A549 treated with DMSO at 1 μM for 4 hours (cell line): Measurements from ENCODE around the gene NSD1. TPM values are rescaled to one million over a fixed set of nuclear protein-coding genes. Genes with fewer than 3 reads are reported as not detected.

Experiments used
- total RNA-seq: library from RNA; stranded (reverse); fragments of 200-300 nt; extraction: Qiagen RNA extraction; gene quantifications from 5 replicates; pipeline ENCODE4 v1.2.3, GENCODE V29; 2022; ENCODE audit warnings: low read depth

NSD1 gene
- 16.1 to 27.6 TPM (median 23.7 TPM) in 5 replicates for total RNA-seq

GRCh38 chr5:177133096-177133852 is at the start of gene NSD1:
Gene NSD1 (plus strand): TSS chr5:177133773. CDS start chr5:177135104, 1,331 bp downstream.

DNA sequence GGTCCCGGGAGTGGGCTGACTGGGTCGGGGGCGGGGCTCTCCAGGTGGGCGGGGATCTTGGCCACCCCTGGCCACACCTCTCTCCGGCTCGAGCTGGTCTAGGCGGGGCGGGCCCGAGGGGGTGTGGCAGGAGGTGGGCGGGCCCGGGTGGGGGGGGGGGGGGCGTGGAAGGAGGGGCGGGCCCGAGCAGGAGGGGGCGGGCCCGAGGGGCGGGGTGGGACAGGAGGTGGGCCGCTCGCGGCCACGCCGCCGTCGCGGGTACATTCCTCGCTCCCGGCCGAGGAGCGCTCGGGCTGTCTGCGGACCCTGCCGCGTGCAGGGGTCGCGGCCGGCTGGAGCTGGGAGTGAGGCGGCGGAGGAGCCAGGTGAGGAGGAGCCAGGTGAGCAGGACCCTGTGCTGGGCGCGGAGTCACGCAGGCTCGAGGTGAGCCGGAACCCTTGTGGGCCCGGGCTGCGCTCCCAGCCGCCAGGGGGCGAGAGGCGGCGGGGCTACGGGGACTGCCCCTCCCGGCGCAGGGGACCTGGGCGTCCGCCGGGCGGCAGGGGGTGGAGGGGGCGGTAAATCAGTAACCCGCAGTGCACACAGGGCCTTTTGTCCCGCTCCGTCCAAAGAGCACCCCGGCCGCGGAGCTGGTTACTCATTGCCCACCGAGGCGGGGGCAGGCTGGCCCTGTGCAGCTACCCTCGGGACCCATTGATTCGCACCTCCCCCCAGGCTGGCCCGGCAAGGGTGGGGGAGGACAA is 46.7 kb upstream of the NSD1 start, which contains the start of gene FGFR4:
Gene FGFR4 (plus strand): TSS at position 262 of the 744 bp plus-strand sequence. CDS start 2,688 bp downstream, outside the sequence.

DNA sequence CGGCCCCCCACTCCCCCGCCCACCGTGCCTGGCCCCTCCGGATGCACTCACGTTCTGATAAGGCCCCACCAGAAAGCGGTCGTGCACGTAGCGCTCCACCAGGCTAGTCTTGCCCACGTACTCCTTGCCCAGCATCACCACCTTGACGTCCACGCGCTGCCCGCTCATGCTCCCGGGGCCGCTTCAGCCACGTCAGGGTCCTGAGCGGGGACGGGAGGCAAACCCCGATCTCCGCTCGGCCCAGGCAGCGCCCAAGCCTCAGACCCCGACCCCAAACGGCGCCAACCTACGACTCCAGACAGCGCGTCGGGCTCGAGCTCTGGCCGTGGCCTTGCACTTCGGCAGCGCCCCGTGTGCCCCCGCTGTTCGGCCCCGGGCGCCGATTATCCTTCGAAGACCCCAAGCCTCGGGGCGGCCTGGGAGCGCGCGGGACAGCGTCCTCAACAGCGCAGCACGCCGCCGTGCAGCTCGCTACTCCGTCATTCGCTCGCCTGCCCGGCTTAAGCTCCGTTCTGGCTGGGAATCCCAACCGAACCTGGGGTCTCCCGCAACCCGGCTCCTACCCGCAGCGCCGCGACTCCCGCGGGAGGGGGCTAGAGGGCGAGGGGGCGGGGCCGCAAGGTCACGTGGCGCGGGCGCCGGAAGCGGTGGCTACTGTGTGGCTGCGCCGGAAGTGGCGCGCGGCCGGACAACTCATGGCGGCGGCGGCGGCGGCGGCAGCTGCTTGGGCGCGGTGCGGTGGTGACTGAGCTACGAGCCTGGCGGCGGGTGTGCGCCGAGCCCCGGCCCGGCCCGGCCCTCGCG is 169.8 kb downstream of the NSD1 start, which contains the start of the genes PRELID1 and RAB24:
Gene PRELID1 (plus strand): TSS at position 679 of the 804 bp plus-strand sequence. CDS start 187 bp downstream, outside the sequence.
Gene RAB24 (minus strand): TSS at position 599 of the 804 bp plus-strand sequence. CDS start 431 bp downstream, at position 168.

DNA sequence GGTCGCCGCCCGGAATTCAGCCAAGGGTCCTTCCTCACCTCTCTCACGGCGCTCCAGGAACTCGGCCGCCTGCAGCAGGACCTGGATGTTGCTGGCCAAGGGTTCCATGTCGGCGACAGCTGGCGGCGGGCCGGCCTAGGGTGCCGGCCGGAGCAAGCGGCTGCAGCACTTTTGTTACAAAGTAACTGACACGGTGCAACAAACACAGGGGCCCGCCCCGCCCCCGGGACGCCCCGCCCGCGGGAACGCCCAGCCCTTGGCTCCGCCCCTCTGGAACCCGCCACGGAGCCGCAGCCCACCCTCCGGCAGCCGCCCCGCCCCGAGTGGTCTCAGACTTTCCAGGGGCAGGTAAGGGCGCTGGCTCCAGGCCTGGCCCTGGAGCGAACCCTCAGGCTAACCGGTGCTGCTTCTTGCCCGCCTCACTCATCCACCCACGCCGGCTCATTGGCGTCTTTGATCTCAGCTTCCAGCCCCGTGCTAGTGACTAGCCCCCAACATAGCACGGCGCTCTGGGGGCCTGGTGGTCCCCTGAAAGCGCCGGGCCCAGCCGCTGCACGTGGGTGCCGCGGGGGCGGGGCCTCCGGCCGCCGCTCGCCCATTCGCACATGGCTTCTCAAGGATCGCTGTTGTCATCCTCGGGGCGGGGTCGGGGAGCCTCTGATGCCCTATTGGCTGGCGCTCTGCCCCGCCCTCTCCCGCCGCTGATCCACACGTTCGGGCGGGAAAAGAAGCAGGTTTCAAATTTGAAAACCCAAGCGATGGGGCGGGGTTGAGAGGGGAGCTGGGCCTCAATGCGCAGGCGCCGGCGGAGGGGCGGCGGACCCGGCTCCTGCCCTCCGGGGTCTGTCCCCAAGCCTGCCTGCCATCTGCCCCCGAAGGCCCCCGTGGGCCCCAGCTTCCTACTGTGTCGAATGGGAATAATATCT is 178.4 kb downstream of the NSD1 start, which contains the start of gene MXD3:
Gene MXD3 (minus strand): TSS at position 176 of the 926 bp plus-strand sequence. CDS start 68 bp downstream, at position 108.

Other genes starting within 250 kb of the NSD1 start
- gene HK3, start 234.4 kb upstream of the NSD1 start, total RNA-seq: not detected in 5 replicates
- gene UIMC1, start 127.0 kb upstream of the NSD1 start, total RNA-seq: 41.7 to 46.4 TPM (median 44.3 TPM) in 5 replicates
- 10.3 to 12.6 TPM (median 11.9 TPM) in 5 replicates for gene ZNF346, start 111.1 kb upstream of the NSD1 start, total RNA-seq
- 22.0 to 26.5 TPM (median 23.1 TPM) in 5 replicates for gene FGFR4, start 46.9 kb upstream of the NSD1 start, total RNA-seq
- gene RAB24, start 169.9 kb downstream of the NSD1 start, total RNA-seq: 23.6 to 29.0 TPM (median 25.9 TPM) in 5 replicates
- 286 to 389 TPM (median 365 TPM) in 5 replicates for gene PRELID1, start 170.0 kb downstream of the NSD1 start, total RNA-seq
- 11.4 to 22.4 TPM (median 16.5 TPM) in 5 replicates for gene MXD3, start 178.1 kb downstream of the NSD1 start, total RNA-seq
- gene LMAN2, start 217.9 kb downstream of the NSD1 start, total RNA-seq: 172 to 250 TPM (median 197 TPM) in 5 replicates
- gene RGS14, start 224.2 kb downstream of the NSD1 start, total RNA-seq: 2.9 to 8.2 TPM (median 6.1 TPM) in 5 replicates